H9 (cell line): ENCODE results near the gene KIF18A. TPM values are rescaled to one million over a fixed set of nuclear protein-coding genes. Genes with fewer than 3 reads are reported as not detected.

Experiments
- DNase-seq: peaks from one replicate; pipeline ENCODE4 v3.0.0-alpha.2; 2017
- H2AFZ ChIP-seq: one replicate; pipeline ENCODE4 v1.6.1; 2013; ENCODE audit warnings: mild to moderate bottlenecking, low read length, control low read depth, moderate library complexity
- H2AK5ac ChIP-seq: 2 replicates; pipeline ENCODE4 v1.6.1; 2013; ENCODE audit warnings: low read length, control low read depth, mixed read lengths; ENCODE audit not compliant: insufficient read length
- H2BK120ac ChIP-seq: one replicate; pipeline ENCODE4 v1.6.1; 2013; ENCODE audit warnings: low read depth, mild to moderate bottlenecking, low read length, control low read depth, inconsistent platforms; ENCODE audit not compliant: poor library complexity, severe bottlenecking
- H2BK12ac ChIP-seq: 2 replicates; pipeline ENCODE4 v1.6.1; 2013; ENCODE audit warnings: low read length, control low read depth, mixed read lengths, low read depth; ENCODE audit not compliant: insufficient read length
- H2BK15ac ChIP-seq: 2 replicates; pipeline ENCODE4 v1.6.1; 2013; ENCODE audit warnings: low read depth, low read length, control low read depth
- H2BK20ac ChIP-seq: one replicate; pipeline ENCODE4 v1.6.1; 2013; ENCODE audit warnings: low read depth, mild to moderate bottlenecking, low read length, control low read depth, inconsistent platforms; ENCODE audit not compliant: poor library complexity, severe bottlenecking
- H2BK5ac ChIP-seq: 2 replicates; pipeline ENCODE4 v1.6.1; 2013; ENCODE audit warnings: low read length, control low read depth, mixed read lengths; ENCODE audit not compliant: insufficient read length
- H3K14ac ChIP-seq: 2 replicates; pipeline ENCODE4 v1.6.1; 2013; ENCODE audit warnings: low read length, control low read depth; ENCODE audit not compliant: insufficient read depth
- H3K18ac ChIP-seq: 2 replicates; pipeline ENCODE4 v1.6.1; 2013; ENCODE audit warnings: low read depth, mild to moderate bottlenecking, mixed read lengths, low read length, control low read depth; ENCODE audit not compliant: insufficient read length
- H3K23ac ChIP-seq: 2 replicates; pipeline ENCODE4 v1.6.1; 2013; ENCODE audit warnings: low read length, control low read depth, mixed read lengths, low read depth; ENCODE audit not compliant: insufficient read length
- H3K23me2 ChIP-seq: 2 replicates; pipeline ENCODE4 v1.6.1; 2013; ENCODE audit warnings: low read depth, mild to moderate bottlenecking, mixed read lengths, low read length, control low read depth; ENCODE audit not compliant: insufficient read length, poor library complexity, severe bottlenecking
- H3K27ac ChIP-seq: 2 replicates; pipeline ENCODE4 v1.5.1; 2013; ENCODE audit warnings: low read length, control low read depth, mixed read lengths, low read depth; ENCODE audit not compliant: insufficient read length
- H3K27me3 ChIP-seq: 2 replicates; pipeline ENCODE4 v1.6.1; 2013; ENCODE audit warnings: low read length, control low read depth, inconsistent platforms; ENCODE audit not compliant: insufficient read depth
- H3K4ac ChIP-seq: 2 replicates; pipeline ENCODE4 v1.6.1; 2013; ENCODE audit warnings: low read depth, mild to moderate bottlenecking, control low read depth, inconsistent platforms, low read length, moderate library complexity
- H3K4me1 ChIP-seq: 2 replicates; pipeline ENCODE4 v1.6.1; 2013; ENCODE audit warnings: low read length, control low read depth, inconsistent platforms; ENCODE audit not compliant: insufficient read depth
- H3K4me2 ChIP-seq: 2 replicates; pipeline ENCODE4 v1.6.1; 2013; ENCODE audit warnings: low read length, control low read depth, mixed read lengths; ENCODE audit not compliant: insufficient read length, insufficient read depth
- H3K56ac ChIP-seq: 2 replicates; pipeline ENCODE4 v1.6.1; 2013; ENCODE audit warnings: low read depth, mild to moderate bottlenecking, mixed read lengths, low read length, control low read depth; ENCODE audit not compliant: insufficient read length
- H3K79me1 ChIP-seq: 2 replicates; pipeline ENCODE4 v1.6.1; 2013; ENCODE audit warnings: low read depth, mild to moderate bottlenecking, moderate library complexity, low read length, control low read depth, inconsistent platforms; ENCODE audit not compliant: insufficient read depth, poor library complexity, severe bottlenecking
- H3K79me2 ChIP-seq: 2 replicates; pipeline ENCODE4 v1.6.1; 2013; ENCODE audit warnings: low read length, control low read depth, inconsistent platforms; ENCODE audit not compliant: insufficient read depth
- H3K9ac ChIP-seq: 2 replicates; pipeline ENCODE4 v1.6.1; 2013; ENCODE audit warnings: low read length, control low read depth, mixed read lengths; ENCODE audit not compliant: insufficient read length; ENCODE audit errors: extremely low read depth
- H3K9me3 ChIP-seq: one replicate; pipeline ENCODE4 v1.6.1; 2013; ENCODE audit warnings: low read depth, low read length, inconsistent platforms; ENCODE audit not compliant: control insufficient read depth
- H3T11ph ChIP-seq: one replicate; pipeline ENCODE4 v1.6.1; 2013; ENCODE audit warnings: mild to moderate bottlenecking, low read length, control low read depth, inconsistent platforms
- H4K20me1 ChIP-seq: one replicate; pipeline ENCODE4 v1.6.1; 2013; ENCODE audit not compliant: control insufficient read depth, insufficient read length, insufficient read depth
- H4K5ac ChIP-seq: 2 replicates; pipeline ENCODE4 v1.6.1; 2013; ENCODE audit warnings: low read depth, mild to moderate bottlenecking, mixed read lengths, low read length, control low read depth; ENCODE audit not compliant: insufficient read length
- H4K8ac ChIP-seq: replicated peaks from 2 replicates; pipeline ENCODE4 v1.6.1; 2013; ENCODE audit warnings: low read length, control low read depth, mixed read lengths, low read depth; ENCODE audit not compliant: insufficient read length
- H4K91ac ChIP-seq: 2 replicates; pipeline ENCODE4 v1.6.1; 2013; ENCODE audit warnings: low read depth, mild to moderate bottlenecking, moderate library complexity, mixed read lengths, low read length, control low read depth; ENCODE audit not compliant: insufficient read length
- H3K27ac Mint-ChIP-seq, 3 experiments: 2 replicates in 2 of 3; 3 replicates in 1 of 3; pipeline ENCODE4 v1.8.0; 2020 to 2021; ENCODE audit warnings: mixed read lengths in 3 of 3, mild to moderate bottlenecking in 1 of 3, moderate library complexity in 1 of 3
- H3K27me3 Mint-ChIP-seq: 2 replicates; pipeline ENCODE4 v1.8.0; 2021; ENCODE audit warnings: low read depth, mild to moderate bottlenecking, moderate library complexity, mixed read lengths
- H3K36me3 Mint-ChIP-seq, 3 experiments: 2 replicates in 2 of 3; 3 replicates in 1 of 3; pipeline ENCODE4 v1.8.0; 2020 to 2021; ENCODE audit warnings: low read depth in 3 of 3, mixed read lengths in 3 of 3; ENCODE audit not compliant: insufficient read depth in 1 of 3
- H3K4me1 Mint-ChIP-seq, 2 experiments: 2 replicates each; pipeline ENCODE4 v1.8.0; 2020; ENCODE audit warnings: mixed read lengths in 2 of 2
- H3K4me3 Mint-ChIP-seq, 2 experiments: 2 replicates in 1 of 2; 3 replicates in 1 of 2; pipeline ENCODE4 v1.8.0; 2020 to 2021; ENCODE audit warnings: mild to moderate bottlenecking in 2 of 2, mixed read lengths in 2 of 2, moderate library complexity in 1 of 2
- H3K9me3 Mint-ChIP-seq, 2 experiments: 2 replicates in 1 of 2; 3 replicates in 1 of 2; pipeline ENCODE4 v1.8.0; 2020; ENCODE audit warnings: mild to moderate bottlenecking in 2 of 2, mixed read lengths in 2 of 2, moderate library complexity in 1 of 2
- WGBS: extraction: QIAGEN DNeasy Blood & Tissue Kit; methylation state at CpG from one replicate; pipeline ENCODE4 v1.1.7; 2013; ENCODE audit warnings: missing lambda C conversion rate, low lambda C conversion rate, mixed read lengths; ENCODE audit not compliant: insufficient read length; ENCODE audit errors: extremely low coverage; 5-methylcytosine and 5-hydroxymethylcytosine counted together
- total RNA-seq: library from RNA; stranded (reverse); gene quantifications from 2 replicates; pipeline ENCODE4 v1.2.1, GENCODE V29; 2021
- TF ChIP-seq, protein P1 (sequence below): fragments of 200-600 bp; sonication (generic); conservative IDR thresholded peaks from 3 replicates; pipeline ENCODE4 v1.8.0; 2021; ENCODE audit warnings: antibody characterized with exemption, mild to moderate bottlenecking

Gene KIF18A
- total RNA-seq, 1 experiment from 2014 or later = 25.9 TPM

- Histone ChIP-seq H2BK15ac (no peak overlapping the region), H4K20me1 (no peaks in the 10 kb centered on the region), H2BK20ac (no peak overlapping the region), H3K27me3 (no peaks in the 10 kb centered on the region), H3K4me1 (no peaks in the 10 kb centered on the region), H3K79me1 (no peaks in the 10 kb centered on the region), H2AK5ac (no peak overlapping the region), H2BK120ac (no peak overlapping the region), H3K27ac (no peak overlapping the region), H2BK12ac (no peak overlapping the region), H4K5ac (no peak overlapping the region), H4K8ac (no peak overlapping the region), H3K18ac (no peak overlapping the region), H4K91ac (no peak overlapping the region), H3T11ph (no peak overlapping the region), H3K4me2 (no peak overlapping the region), H2BK5ac (no peak overlapping the region), H2AFZ (no peak overlapping the region), H3K14ac (no peak overlapping the region), H3K79me2 (no peaks in the 10 kb centered on the region), H3K23me2 (no peaks in the 10 kb centered on the region), H3K23ac (no peak overlapping the region), H3K9me3 (no peaks in the 10 kb centered on the region), H3K56ac (no peak overlapping the region), H3K9ac (no peak overlapping the region), H3K4ac (no peak overlapping the region)
- Mint-ChIP-seq H3K9me3 (no peaks in the 10 kb centered on the region), H3K27me3 (no peaks in the 10 kb centered on the region), H3K4me3 (no peak overlapping the region), H3K36me3 (no peaks in the 10 kb centered on the region), H3K4me1 (0 out of 4 replicates have a peak, but pooled peaks cover 0 to 2% of the 10 kb centered on the region in 2 experiments), H3K27ac (no peak overlapping the region)
- TF ChIP-seq, protein P1, sequence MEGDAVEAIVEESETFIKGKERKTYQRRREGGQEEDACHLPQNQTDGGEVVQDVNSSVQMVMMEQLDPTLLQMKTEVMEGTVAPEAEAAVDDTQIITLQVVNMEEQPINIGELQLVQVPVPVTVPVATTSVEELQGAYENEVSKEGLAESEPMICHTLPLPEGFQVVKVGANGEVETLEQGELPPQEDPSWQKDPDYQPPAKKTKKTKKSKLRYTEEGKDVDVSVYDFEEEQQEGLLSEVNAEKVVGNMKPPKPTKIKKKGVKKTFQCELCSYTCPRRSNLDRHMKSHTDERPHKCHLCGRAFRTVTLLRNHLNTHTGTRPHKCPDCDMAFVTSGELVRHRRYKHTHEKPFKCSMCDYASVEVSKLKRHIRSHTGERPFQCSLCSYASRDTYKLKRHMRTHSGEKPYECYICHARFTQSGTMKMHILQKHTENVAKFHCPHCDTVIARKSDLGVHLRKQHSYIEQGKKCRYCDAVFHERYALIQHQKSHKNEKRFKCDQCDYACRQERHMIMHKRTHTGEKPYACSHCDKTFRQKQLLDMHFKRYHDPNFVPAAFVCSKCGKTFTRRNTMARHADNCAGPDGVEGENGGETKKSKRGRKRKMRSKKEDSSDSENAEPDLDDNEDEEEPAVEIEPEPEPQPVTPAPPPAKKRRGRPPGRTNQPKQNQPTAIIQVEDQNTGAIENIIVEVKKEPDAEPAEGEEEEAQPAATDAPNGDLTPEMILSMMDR = no peak
- no CpG with 5 or more reads among the region's 2 CpGs for WGBS
- no peak for DNase-seq
These were observed 130.4 kb downstream of the KIF18A start for GRCh38 chr11:27977527-27977926.
